OCI-LY1 (cell line): ENCODE results near the gene FTCDNL1.

Experiments used
- H2AFZ ChIP-seq: fragments of 200-600 bp; sonication (generic), shearing (Covaris generic); 2 replicates; pipeline ENCODE4 v1.6.0; 2014; ENCODE audit warnings: antibody characterized with exemption, mild to moderate bottlenecking, low read length
- H3F3A ChIP-seq: fragments of 200-600 bp; sonication (generic), shearing (Covaris generic); 2 replicates; pipeline ENCODE4 v1.6.0; 2014; ENCODE audit warnings: mild to moderate bottlenecking, antibody characterized with exemption, low read length, moderate library complexity; ENCODE audit not compliant: insufficient read depth
- H3K27ac ChIP-seq: fragments of 200-600 bp; sonication (generic); 2 replicates; pipeline ENCODE4 v1.5.1; 2014; ENCODE audit warnings: low read length, mixed run types, mild to moderate bottlenecking, low read depth; ENCODE audit not compliant: poor library complexity, severe bottlenecking
- H3K27me3 ChIP-seq: fragments of 200-600 bp; sonication (generic); 2 replicates; pipeline ENCODE4 v1.6.0; 2014; ENCODE audit warnings: antibody characterized with exemption, mild to moderate bottlenecking, low read length, moderate library complexity; ENCODE audit not compliant: insufficient read depth
- H3K36me3 ChIP-seq: fragments of 200-600 bp; sonication (generic); 2 replicates; pipeline ENCODE4 v1.6.1; 2014; ENCODE audit warnings: mild to moderate bottlenecking, antibody characterized with exemption, low read length, moderate library complexity, mixed read lengths; ENCODE audit not compliant: insufficient read depth
- H3K4me1 ChIP-seq: fragments of 200-600 bp; sonication (generic); 2 replicates; pipeline ENCODE4 v1.5.1; 2014; ENCODE audit warnings: mild to moderate bottlenecking, low read length, moderate library complexity; ENCODE audit not compliant: insufficient read depth, severe bottlenecking
- H3K4me2 ChIP-seq: fragments of 200-600 bp; sonication (generic), shearing (Covaris generic); 2 replicates; pipeline ENCODE4 v1.6.1; 2014; ENCODE audit warnings: low read length
- H3K4me3 ChIP-seq: fragments of 200-600 bp; sonication (generic); 2 replicates; pipeline ENCODE4 v1.5.1; 2014; ENCODE audit warnings: low read length, low read depth, mild to moderate bottlenecking, mixed read lengths; ENCODE audit not compliant: poor library complexity, severe bottlenecking
- H3K79me2 ChIP-seq: fragments of 200-600 bp; shearing (Covaris generic); 2 replicates; pipeline ENCODE4 v1.6.1; 2016; ENCODE audit warnings: mixed run types, low read length, mixed read lengths; ENCODE audit not compliant: insufficient read depth
- H3K9ac ChIP-seq: fragments of 200-600 bp; sonication (generic), shearing (Covaris generic); 2 replicates; pipeline ENCODE4 v1.6.1; 2014; ENCODE audit warnings: mild to moderate bottlenecking, low read length, mixed read lengths
- H3K9me2 ChIP-seq: fragments of 200-600 bp; sonication (generic), shearing (Covaris generic); 2 replicates; pipeline ENCODE4 v1.6.1; 2014; ENCODE audit warnings: low read depth, mild to moderate bottlenecking, low read length, mixed read lengths
- H3K9me3 ChIP-seq: fragments of 200-600 bp; shearing (Covaris generic); 2 replicates; pipeline ENCODE4 v1.6.1; 2014; ENCODE audit warnings: low read length, mixed read lengths
- H4K20me1 ChIP-seq: fragments of 200-600 bp; sonication (generic), shearing (Covaris generic); 2 replicates; pipeline ENCODE4 v1.6.0; 2016; ENCODE audit warnings: mild to moderate bottlenecking, low read length; ENCODE audit not compliant: insufficient read depth
- EZH2 ChIP-seq: fragments of 200-600 bp; sonication (generic), shearing (Covaris generic); IDR thresholded peaks from 2 replicates; pipeline ENCODE4 v1.8.0; 2017; ENCODE audit warnings: borderline replicate concordance, mixed run types, mild to moderate bottlenecking, antibody characterized with exemption, low read length, moderate library complexity, mixed read lengths
- TF ChIP-seq, protein P1 (sequence below): fragments of 200-600 bp; sonication (generic), shearing (Covaris generic); IDR thresholded peaks from 2 replicates; pipeline ENCODE4 v1.5.1; 2017; ENCODE audit warnings: mild to moderate bottlenecking, antibody characterized with exemption, low read length, moderate library complexity, mixed read lengths

FTCDNL1 gene

DNA sequence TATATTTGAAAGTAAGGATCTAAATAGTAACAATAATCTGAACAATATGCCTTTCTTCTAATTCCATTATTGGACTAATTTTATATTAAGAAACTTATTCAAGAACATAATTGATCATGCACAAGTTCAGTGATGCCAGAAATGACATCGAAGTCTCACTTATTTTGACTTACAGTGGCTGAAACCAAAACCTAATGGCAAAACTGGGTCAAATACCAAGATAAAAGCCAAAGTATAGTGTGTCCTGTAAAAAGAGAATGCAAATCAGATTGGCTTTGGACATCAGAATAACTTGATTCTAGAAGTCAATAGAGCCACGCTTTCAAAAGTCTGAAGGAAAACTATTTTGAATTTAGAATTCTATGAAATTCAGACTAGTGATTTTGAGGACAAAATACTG, 137.2 kb downstream of the FTCDNL1 start:
- no peaks in the 10 kb centered on the region for H3K27me3 ChIP-seq
- no peaks in the 10 kb centered on the region for H3K9me2 ChIP-seq
- no peaks in the 10 kb centered on the region for H3F3A ChIP-seq
- no peak overlapping the region for H2AFZ ChIP-seq
- no peak overlapping the region for H3K4me2 ChIP-seq
- H3K9me3 ChIP-seq, result no peaks in the 10 kb centered on the region
- no peaks in the 10 kb centered on the region for H3K79me2 ChIP-seq
- H4K20me1 ChIP-seq, result no peaks in the 10 kb centered on the region
- H3K4me1 ChIP-seq, result no peaks in the 10 kb centered on the region
- no peak overlapping the region for H3K27ac ChIP-seq
- TF ChIP-seq, protein P1, sequence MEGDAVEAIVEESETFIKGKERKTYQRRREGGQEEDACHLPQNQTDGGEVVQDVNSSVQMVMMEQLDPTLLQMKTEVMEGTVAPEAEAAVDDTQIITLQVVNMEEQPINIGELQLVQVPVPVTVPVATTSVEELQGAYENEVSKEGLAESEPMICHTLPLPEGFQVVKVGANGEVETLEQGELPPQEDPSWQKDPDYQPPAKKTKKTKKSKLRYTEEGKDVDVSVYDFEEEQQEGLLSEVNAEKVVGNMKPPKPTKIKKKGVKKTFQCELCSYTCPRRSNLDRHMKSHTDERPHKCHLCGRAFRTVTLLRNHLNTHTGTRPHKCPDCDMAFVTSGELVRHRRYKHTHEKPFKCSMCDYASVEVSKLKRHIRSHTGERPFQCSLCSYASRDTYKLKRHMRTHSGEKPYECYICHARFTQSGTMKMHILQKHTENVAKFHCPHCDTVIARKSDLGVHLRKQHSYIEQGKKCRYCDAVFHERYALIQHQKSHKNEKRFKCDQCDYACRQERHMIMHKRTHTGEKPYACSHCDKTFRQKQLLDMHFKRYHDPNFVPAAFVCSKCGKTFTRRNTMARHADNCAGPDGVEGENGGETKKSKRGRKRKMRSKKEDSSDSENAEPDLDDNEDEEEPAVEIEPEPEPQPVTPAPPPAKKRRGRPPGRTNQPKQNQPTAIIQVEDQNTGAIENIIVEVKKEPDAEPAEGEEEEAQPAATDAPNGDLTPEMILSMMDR, result no peak
- no peak for TF ChIP-seq EZH2
- no peak overlapping the region for H3K4me3 ChIP-seq
- H3K9ac ChIP-seq, result no peak overlapping the region
- H3K36me3 ChIP-seq, result no peaks in the 10 kb centered on the region

DNA sequence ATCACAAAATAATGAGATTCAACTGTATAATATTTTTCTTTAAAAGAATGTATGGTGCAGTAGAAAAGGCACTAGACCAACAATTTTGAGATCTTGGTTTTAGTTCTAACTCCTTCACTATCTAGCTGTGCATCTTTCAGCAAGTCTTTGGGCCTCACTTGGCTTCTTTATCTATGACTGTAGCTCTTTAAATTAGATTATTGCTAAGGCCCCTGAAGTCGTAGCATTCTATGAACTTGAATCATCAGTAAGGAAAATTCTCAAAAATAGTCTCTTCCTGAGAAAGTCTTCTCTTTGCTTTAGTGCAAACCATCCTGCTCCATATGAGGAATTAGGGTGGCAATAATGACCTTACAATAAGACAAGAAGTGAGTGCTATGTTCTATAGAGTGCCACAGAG, 140.4 kb downstream of the FTCDNL1 start:
- H3K9me2 ChIP-seq, result no peaks in the 10 kb centered on the region
- TF ChIP-seq EZH2, result no peak
- TF ChIP-seq, protein P1, result no peak
- H3K9me3 ChIP-seq, result peaks cover 7% of the 10 kb centered on the region; the same call in 1 of the 2 replicates
- H3K4me2 ChIP-seq, result no peak overlapping the region
- no peak overlapping the region for H2AFZ ChIP-seq
- no peak overlapping the region for H3K9ac ChIP-seq
- H3K4me1 ChIP-seq, result no peaks in the 10 kb centered on the region
- H3K27ac ChIP-seq, result no peak overlapping the region
- H3K36me3 ChIP-seq, result no peaks in the 10 kb centered on the region
- H3K79me2 ChIP-seq, result no peaks in the 10 kb centered on the region
- no peak overlapping the region for H3K4me3 ChIP-seq
- H3K27me3 ChIP-seq, result no peaks in the 10 kb centered on the region
- no peaks in the 10 kb centered on the region for H4K20me1 ChIP-seq
- H3F3A ChIP-seq, result no peaks in the 10 kb centered on the region
